ENCODE measurements around the gene SIVA1. TPM values are rescaled to one million over a fixed set of nuclear protein-coding genes. Genes with fewer than 3 reads are reported as not detected.

Gene SIVA1
- total RNA-seq, 1 experiment from 2014 or later = 105 TPM

DNA sequence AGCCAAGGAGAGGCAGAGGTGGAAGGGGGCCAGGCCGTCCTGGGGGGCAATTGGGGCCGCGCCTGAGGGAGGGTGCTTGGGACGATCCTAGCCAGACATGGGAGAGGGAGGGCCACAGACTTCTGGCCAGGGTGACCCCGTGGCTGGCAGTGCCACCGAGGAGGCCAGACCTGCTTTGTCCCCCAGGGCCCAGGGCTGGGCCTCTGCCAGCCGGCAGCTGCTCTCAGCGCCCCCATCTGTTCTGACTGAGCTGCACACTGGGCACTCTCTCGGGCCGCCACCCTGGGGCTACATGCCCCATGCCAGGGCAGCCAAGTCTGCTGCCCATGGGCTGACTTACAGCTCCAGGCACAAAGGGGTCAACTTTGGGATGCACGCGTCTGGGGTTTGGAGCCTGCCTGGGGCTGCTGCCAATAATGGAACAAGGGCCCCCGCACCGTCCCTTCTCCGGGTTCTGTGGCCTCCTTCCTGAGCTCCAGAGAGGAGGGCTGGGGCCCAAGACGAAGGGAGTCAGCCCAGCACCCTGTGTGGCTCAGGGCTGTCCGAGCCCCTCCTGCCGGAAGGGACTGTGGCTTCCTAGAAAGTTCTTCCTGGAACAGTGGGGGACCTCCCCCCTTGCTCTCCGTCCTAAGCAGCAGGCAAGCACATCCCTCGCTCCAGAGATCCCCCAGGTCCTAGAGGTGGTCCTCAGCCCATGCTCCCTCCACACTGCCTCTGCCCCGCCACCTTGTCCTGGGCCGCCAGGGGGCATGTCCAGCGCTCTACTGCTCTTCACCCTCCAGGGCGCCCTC, 27.8 kb upstream of the SIVA1 start:
- no TSS peak for BruUV-seq (replicated peaks)
- DNase-seq = no peak
- Mint-ChIP-seq H3K4me3 (ENCODE audit: unreplicated experiment) (peak overlapping the region; percentile 54), H3K4me1 (ENCODE audit: low read depth, unreplicated experiment) (no peaks in the 10 kb centered on the region), H3K27me3 (ENCODE audit: insufficient read depth, unreplicated experiment) (peaks cover 7% of the 10 kb centered on the region), H3K9me3 (ENCODE audit: unreplicated experiment) (no peaks in the 10 kb centered on the region), H3K36me3 (ENCODE audit: insufficient read depth, unreplicated experiment) (peaks cover 7% of the 10 kb centered on the region), H3K27ac (ENCODE audit: unreplicated experiment) (no peak overlapping the region)
- CTCF ChIA-PET = interaction anchor here (0.8 to 0.9 kb wide), 2 partner anchors 24 to 103 kb away, joined by 3 read pairs; no protein-coding TSS in a partner anchor
- Histone ChIP-seq H3K9me3 (no peaks in the 10 kb centered on the region), H3K27me3 (replicated peaks; ENCODE audit: control insufficient read depth, insufficient read depth, low read length) (no peaks in the 10 kb centered on the region), H3K36me3 (ENCODE audit: control insufficient read depth, insufficient read depth, low read length) (no peaks in the 10 kb centered on the region), H3K4me3 (ENCODE audit: low read depth, low read length) (peak overlapping the region; percentile 75), H3K4me1 (peaks cover 12% of the 10 kb centered on the region)
- POLR2A ChIA-PET = no interaction called here
- TF ChIP-seq, protein P1, sequence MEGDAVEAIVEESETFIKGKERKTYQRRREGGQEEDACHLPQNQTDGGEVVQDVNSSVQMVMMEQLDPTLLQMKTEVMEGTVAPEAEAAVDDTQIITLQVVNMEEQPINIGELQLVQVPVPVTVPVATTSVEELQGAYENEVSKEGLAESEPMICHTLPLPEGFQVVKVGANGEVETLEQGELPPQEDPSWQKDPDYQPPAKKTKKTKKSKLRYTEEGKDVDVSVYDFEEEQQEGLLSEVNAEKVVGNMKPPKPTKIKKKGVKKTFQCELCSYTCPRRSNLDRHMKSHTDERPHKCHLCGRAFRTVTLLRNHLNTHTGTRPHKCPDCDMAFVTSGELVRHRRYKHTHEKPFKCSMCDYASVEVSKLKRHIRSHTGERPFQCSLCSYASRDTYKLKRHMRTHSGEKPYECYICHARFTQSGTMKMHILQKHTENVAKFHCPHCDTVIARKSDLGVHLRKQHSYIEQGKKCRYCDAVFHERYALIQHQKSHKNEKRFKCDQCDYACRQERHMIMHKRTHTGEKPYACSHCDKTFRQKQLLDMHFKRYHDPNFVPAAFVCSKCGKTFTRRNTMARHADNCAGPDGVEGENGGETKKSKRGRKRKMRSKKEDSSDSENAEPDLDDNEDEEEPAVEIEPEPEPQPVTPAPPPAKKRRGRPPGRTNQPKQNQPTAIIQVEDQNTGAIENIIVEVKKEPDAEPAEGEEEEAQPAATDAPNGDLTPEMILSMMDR (IDR thresholded peaks at IDR 0.05; ENCODE audit: insufficient read depth in 1 of 2, low read depth in 1 of 2, low read length in 1 of 2, severe bottlenecking in 1 of 2, unreplicated experiment in 1 of 2) = no peak
- intact Hi-C loops (cut with micrococcal nuclease; ENCODE audit: unreplicated experiment) = no loop called here

DNA sequence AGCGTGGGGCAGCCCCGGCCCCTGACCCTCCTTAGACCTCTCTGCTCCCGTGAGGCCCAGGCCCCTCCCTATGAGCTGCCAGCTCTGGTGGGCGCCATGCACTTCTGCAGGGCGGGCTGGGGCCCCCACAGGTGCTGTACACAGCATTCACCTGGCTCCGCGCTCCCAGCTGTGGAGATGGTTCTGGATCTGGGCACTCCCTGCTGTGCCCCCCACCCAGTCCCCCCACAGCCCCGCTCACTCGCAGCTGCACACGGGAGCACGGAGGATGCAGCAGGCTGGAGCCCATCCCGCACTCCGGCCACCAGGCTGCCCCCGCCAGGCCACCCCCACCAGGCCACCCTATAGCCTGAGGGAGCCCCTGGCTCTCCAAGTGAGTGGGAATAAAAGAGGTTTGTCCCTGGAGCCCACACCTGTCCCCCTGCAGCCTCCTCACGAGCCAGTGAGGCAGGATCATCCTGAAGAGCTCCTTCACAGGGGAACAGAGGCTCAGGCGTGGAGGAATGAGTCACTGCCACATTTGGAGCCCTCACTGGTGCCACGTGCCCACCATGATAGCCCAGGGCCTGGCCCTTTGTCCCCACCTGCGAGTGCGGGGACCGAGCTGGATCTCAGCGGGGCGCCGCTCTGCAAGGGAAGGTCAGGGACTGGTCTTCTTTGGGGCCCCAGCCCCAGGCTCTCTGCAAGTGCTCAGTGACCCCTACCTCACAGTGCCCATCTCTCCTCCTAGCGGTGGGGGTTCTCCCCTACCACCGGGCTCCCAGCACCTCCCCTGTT, 27.0 kb upstream of the SIVA1 start:
- no peaks in the 10 kb centered on the region for H3K9me3 ChIP-seq
- POLR2A ChIA-PET = no interaction called here
- H3K27me3 ChIP-seq (replicated peaks; ENCODE audit: control insufficient read depth, insufficient read depth, low read length) = no peaks in the 10 kb centered on the region
- H3K9me3 Mint-ChIP-seq (ENCODE audit: unreplicated experiment) = no peaks in the 10 kb centered on the region
- CTCF ChIA-PET = interaction anchor here (0.8 to 0.9 kb wide), 2 partner anchors 23 to 102 kb away, joined by 3 read pairs; no protein-coding TSS in a partner anchor
- no peak for DNase-seq
- no peaks in the 10 kb centered on the region for H3K36me3 ChIP-seq (ENCODE audit: control insufficient read depth, insufficient read depth, low read length)
- no peaks in the 10 kb centered on the region for H3K4me1 Mint-ChIP-seq (ENCODE audit: low read depth, unreplicated experiment)
- H3K36me3 Mint-ChIP-seq (ENCODE audit: insufficient read depth, unreplicated experiment) = peaks cover 11% of the 10 kb centered on the region
- H3K4me3 ChIP-seq (ENCODE audit: low read depth, low read length) = no peak overlapping the region
- TF ChIP-seq, protein P1 (IDR thresholded peaks at IDR 0.05; ENCODE audit: insufficient read depth in 1 of 2, low read depth in 1 of 2, low read length in 1 of 2, severe bottlenecking in 1 of 2, unreplicated experiment in 1 of 2) = no peak
- peak overlapping the region; percentile 54 for H3K4me3 Mint-ChIP-seq (ENCODE audit: unreplicated experiment)
- H3K27me3 Mint-ChIP-seq (ENCODE audit: insufficient read depth, unreplicated experiment) = peaks cover 7% of the 10 kb centered on the region
- no peak overlapping the region for H3K27ac Mint-ChIP-seq (ENCODE audit: unreplicated experiment)
- no TSS peak for BruUV-seq (replicated peaks)
- intact Hi-C loops (cut with micrococcal nuclease; ENCODE audit: unreplicated experiment) = no loop called here
- peaks cover 12% of the 10 kb centered on the region for H3K4me1 ChIP-seq

DNA sequence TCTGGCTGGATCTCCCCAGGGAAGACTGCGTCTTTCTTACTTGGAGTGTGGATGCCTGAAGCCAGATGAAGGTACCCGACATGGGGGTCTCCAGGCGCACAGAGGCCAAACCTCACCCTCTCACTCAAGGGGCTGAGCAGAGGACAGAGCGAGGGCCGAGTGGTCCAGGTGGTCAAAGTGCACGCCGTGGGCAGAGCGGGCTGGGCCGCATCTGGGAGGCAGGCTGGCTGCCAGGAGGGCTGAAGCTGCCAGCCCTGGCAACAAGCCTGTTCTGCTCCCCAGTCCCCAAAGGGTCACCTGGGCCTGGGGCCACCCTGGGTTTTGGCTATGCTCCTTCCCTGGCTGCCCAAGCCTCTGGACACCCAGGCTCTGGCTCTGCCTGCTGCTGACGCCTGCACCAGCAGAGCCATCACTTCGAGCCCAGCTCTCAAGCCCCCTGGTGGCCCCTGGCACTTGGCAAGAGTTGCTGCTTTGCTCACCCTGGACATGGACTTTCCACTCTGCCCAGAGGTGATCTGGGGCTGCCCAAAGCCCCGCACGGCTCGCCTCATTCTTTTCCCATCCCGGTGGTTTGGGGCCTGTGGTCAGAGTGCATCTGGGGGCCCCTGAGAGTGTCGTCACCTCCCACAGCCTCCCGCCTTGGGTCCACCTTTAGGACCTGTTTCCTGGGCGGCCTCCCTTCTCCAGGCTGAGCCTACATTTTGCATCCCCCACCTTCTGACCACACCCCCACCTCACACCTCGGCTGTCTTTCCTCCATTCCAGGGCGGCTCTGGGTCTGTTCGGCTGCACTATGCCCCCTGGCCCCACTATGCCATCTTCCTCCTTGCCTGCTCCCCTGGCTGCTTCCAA, 26.1 kb upstream of the SIVA1 start:
- peaks cover 7% of the 10 kb centered on the region for H3K27me3 Mint-ChIP-seq (ENCODE audit: insufficient read depth, unreplicated experiment)
- intact Hi-C loops (cut with micrococcal nuclease; ENCODE audit: unreplicated experiment) = no loop called here
- H3K9me3 Mint-ChIP-seq (ENCODE audit: unreplicated experiment) = no peaks in the 10 kb centered on the region
- no TSS peak for BruUV-seq (replicated peaks)
- peaks cover 12% of the 10 kb centered on the region for H3K4me1 ChIP-seq
- peaks cover 11% of the 10 kb centered on the region for H3K36me3 Mint-ChIP-seq (ENCODE audit: insufficient read depth, unreplicated experiment)
- TF ChIP-seq, protein P1 (IDR thresholded peaks at IDR 0.05; ENCODE audit: insufficient read depth in 1 of 2, low read depth in 1 of 2, low read length in 1 of 2, severe bottlenecking in 1 of 2, unreplicated experiment in 1 of 2) = peak; percentile 13 to 16
- no peaks in the 10 kb centered on the region for H3K9me3 ChIP-seq
- peak in 1 of 2 experiments; percentile 43 for DNase-seq
- POLR2A ChIA-PET = no interaction called here
- H3K27me3 ChIP-seq (replicated peaks; ENCODE audit: control insufficient read depth, insufficient read depth, low read length) = no peaks in the 10 kb centered on the region
- H3K36me3 ChIP-seq (ENCODE audit: control insufficient read depth, insufficient read depth, low read length) = no peaks in the 10 kb centered on the region
- H3K4me3 Mint-ChIP-seq (ENCODE audit: unreplicated experiment) = no peak overlapping the region
- CTCF ChIA-PET = no interaction called here
- no peaks in the 10 kb centered on the region for H3K4me1 Mint-ChIP-seq (ENCODE audit: low read depth, unreplicated experiment)
- H3K4me3 ChIP-seq (ENCODE audit: low read depth, low read length) = no peak overlapping the region
- H3K27ac Mint-ChIP-seq (ENCODE audit: unreplicated experiment) = no peak overlapping the region
